ENCODE measurements around the gene NCOA4. TPM values are rescaled to one million over a fixed set of nuclear protein-coding genes. Genes with fewer than 3 reads are reported as not detected.
"Not testable (repeated sequence)": the region's sequence is repeated elsewhere in the genome, so short reads cannot be mapped to it uniquely, and the experiment has no call there.

Gene NCOA4
- total RNA-seq, 1 donor from 2014 or later, result 151 TPM

- DNase-seq (ENCODE audit: low spot score), result peak; percentile 45
These were observed 46.8 kb downstream of the NCOA4 start for GRCh38 chr10:45983538-45984186.

GRCh38 chr10:45981367-45981766 lies 49.1 kb downstream of the NCOA4 start:
- not testable (repeated sequence) for DNase-seq (ENCODE audit: low spot score)

GRCh38 chr10:45978554-45978953 lies 51.9 kb downstream of the NCOA4 start:
- DNase-seq (ENCODE audit: low spot score), result not testable (repeated sequence)

- not testable (repeated sequence) for DNase-seq (ENCODE audit: low spot score)
These were observed 56.4 kb downstream of the NCOA4 start for GRCh38 chr10:45974041-45974440.

GRCh38 chr10:45972813-45973169 lies 57.6 kb downstream of the NCOA4 start:
- not testable (repeated sequence) for DNase-seq (ENCODE audit: low spot score)

- peak; percentile 85 for DNase-seq (ENCODE audit: low spot score)
These were observed 58.2 kb downstream of the NCOA4 start, which contains the start of gene TIMM23 for GRCh38 chr10:45972106-45972812. TIMM23 (plus strand) TSS chr10:45972489; CDS start chr10:45972625, 136 bp downstream.

- not testable (repeated sequence) for DNase-seq (ENCODE audit: low spot score)
These were observed 58.7 kb downstream of the NCOA4 start for GRCh38 chr10:45971742-45972105.

GRCh38 chr10:45971019-45971418 lies 59.4 kb downstream of the NCOA4 start:
- not testable (repeated sequence) for DNase-seq (ENCODE audit: low spot score)

GRCh38 chr10:45962686-45963452 lies 67.6 kb downstream of the NCOA4 start:
- DNase-seq (ENCODE audit: low spot score), result not testable (repeated sequence)

GRCh38 chr10:45957928-45958327 lies 72.5 kb downstream of the NCOA4 start:
- DNase-seq (ENCODE audit: low spot score), result not testable (repeated sequence)

GRCh38 chr10:45956634-45957033 lies 73.8 kb downstream of the NCOA4 start:
- not testable (repeated sequence) for DNase-seq (ENCODE audit: low spot score)

Other genes with a start within 250 kb of the NCOA4 start
- gene AGAP4, start 183.1 kb downstream of the NCOA4 start, total RNA-seq, result 40.2 TPM
- 56.5 TPM for gene TIMM23, start 58.1 kb downstream of the NCOA4 start, total RNA-seq
- not detected for gene MSMB, start 15.6 kb upstream of the NCOA4 start, total RNA-seq